Lower lobe of right lung (tissue), 2 donors: ENCODE measurements around the gene CBY2. TPM values are rescaled to one million over a fixed set of nuclear protein-coding genes. Genes with fewer than 3 reads are reported as not detected.

Source experiments
- ATAC-seq, 2 donors: fragments of 200-7000 bp; cut with Tn5 transposase; one replicate each; pipeline ENCODE4 v1.9.1; 2020 to 2022; ENCODE audit warnings: mild to moderate bottlenecking in 2 of 2, moderate library complexity in 2 of 2
- DNase-seq: peaks from one replicate; pipeline ENCODE4 v3.0.0-alpha.2; 2020
- H3K27ac ChIP-seq: fragments of 200-600 bp; one replicate; pipeline ENCODE4 v1.8.0; 2022
- H3K27me3 ChIP-seq: fragments of 200-600 bp; one replicate; pipeline ENCODE4 v1.8.0; 2022; ENCODE audit warnings: low read depth
- H3K36me3 ChIP-seq: fragments of 200-600 bp; one replicate; pipeline ENCODE4 v1.8.0; 2022; ENCODE audit warnings: mild to moderate bottlenecking
- H3K4me1 ChIP-seq: fragments of 200-600 bp; one replicate; pipeline ENCODE4 v1.8.0; 2022
- H3K4me3 ChIP-seq: fragments of 200-600 bp; one replicate; pipeline ENCODE4 v1.8.0; 2022; ENCODE audit warnings: mild to moderate bottlenecking
- H3K9me3 ChIP-seq: fragments of 200-600 bp; one replicate; pipeline ENCODE4 v1.8.0; 2022
- intact Hi-C: fragments of 100-400 bp; cut with DNase I; formaldehyde crosslinking; loops from one replicate; pipeline ENCODE4 v1.11.0; 2022
- total RNA-seq: library from RNA; stranded (reverse); fragmentation: NEBNext Ultra II Directional; extraction: Animal tissue kit (Norgen Biotek cat#: 25700); gene quantifications from one replicate; pipeline ENCODE4 v1.2.1, GENCODE V29; 2021
- TF ChIP-seq, protein P1 (sequence below): fragments of 200-600 bp; IDR thresholded peaks from one replicate; pipeline ENCODE4 v1.8.0; 2022; ENCODE audit warnings: antibody characterized with exemption, mild to moderate bottlenecking
- donor health status: DM: no; HTN: yes; CAD: no; lungs with severe emphysema.

The CBY2 gene
- total RNA-seq, 1 donor from 2014 or later: not detected

- Histone ChIP-seq H3K27ac (no peak overlapping the region), H3K4me1 (no peaks in the 10 kb centered on the region), H3K9me3 (no peaks in the 10 kb centered on the region), H3K36me3 (no peaks in the 10 kb centered on the region), H3K27me3 (no peaks in the 10 kb centered on the region), H3K4me3 (no peak overlapping the region)
- intact Hi-C loops: no loop called here
- ATAC-seq (no peak), DNase-seq (no peak)
- TF ChIP-seq, protein P1, sequence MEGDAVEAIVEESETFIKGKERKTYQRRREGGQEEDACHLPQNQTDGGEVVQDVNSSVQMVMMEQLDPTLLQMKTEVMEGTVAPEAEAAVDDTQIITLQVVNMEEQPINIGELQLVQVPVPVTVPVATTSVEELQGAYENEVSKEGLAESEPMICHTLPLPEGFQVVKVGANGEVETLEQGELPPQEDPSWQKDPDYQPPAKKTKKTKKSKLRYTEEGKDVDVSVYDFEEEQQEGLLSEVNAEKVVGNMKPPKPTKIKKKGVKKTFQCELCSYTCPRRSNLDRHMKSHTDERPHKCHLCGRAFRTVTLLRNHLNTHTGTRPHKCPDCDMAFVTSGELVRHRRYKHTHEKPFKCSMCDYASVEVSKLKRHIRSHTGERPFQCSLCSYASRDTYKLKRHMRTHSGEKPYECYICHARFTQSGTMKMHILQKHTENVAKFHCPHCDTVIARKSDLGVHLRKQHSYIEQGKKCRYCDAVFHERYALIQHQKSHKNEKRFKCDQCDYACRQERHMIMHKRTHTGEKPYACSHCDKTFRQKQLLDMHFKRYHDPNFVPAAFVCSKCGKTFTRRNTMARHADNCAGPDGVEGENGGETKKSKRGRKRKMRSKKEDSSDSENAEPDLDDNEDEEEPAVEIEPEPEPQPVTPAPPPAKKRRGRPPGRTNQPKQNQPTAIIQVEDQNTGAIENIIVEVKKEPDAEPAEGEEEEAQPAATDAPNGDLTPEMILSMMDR: no peak
Measured at GRCh38 chr13:45704211-45704739, 2.2 kb downstream of the CBY2 start.

GRCh38 chr13:45704854-45705695, 3.0 kb downstream of the CBY2 start:
- intact Hi-C loops: no loop called here
- TF ChIP-seq, protein P1: no peak
- H3K9me3 ChIP-seq: no peaks in the 10 kb centered on the region
- H3K36me3 ChIP-seq: no peaks in the 10 kb centered on the region
- DNase-seq: no peak
- no peaks in the 10 kb centered on the region for H3K27me3 ChIP-seq
- H3K27ac ChIP-seq: no peak overlapping the region
- no peaks in the 10 kb centered on the region for H3K4me1 ChIP-seq
- no peak for ATAC-seq
- no peak overlapping the region for H3K4me3 ChIP-seq

- no peak overlapping the region for H3K4me3 ChIP-seq
- no peaks in the 10 kb centered on the region for H3K27me3 ChIP-seq
- no peaks in the 10 kb centered on the region for H3K9me3 ChIP-seq
- H3K27ac ChIP-seq: no peak overlapping the region
- DNase-seq: no peak
- intact Hi-C loops: no loop called here
- H3K4me1 ChIP-seq: no peaks in the 10 kb centered on the region
- TF ChIP-seq, protein P1: no peak
- ATAC-seq: no peak
- no peaks in the 10 kb centered on the region for H3K36me3 ChIP-seq
Measured at GRCh38 chr13:45705918-45706317, 3.8 kb downstream of the CBY2 start.

- H3K27me3 ChIP-seq: no peaks in the 10 kb centered on the region
- TF ChIP-seq, protein P1: no peak
- H3K36me3 ChIP-seq: no peaks in the 10 kb centered on the region
- no peaks in the 10 kb centered on the region for H3K9me3 ChIP-seq
- DNase-seq: no peak
- no peak for ATAC-seq
- no peak overlapping the region for H3K4me3 ChIP-seq
- intact Hi-C loops: no loop called here
- H3K27ac ChIP-seq: no peak overlapping the region
- H3K4me1 ChIP-seq: no peaks in the 10 kb centered on the region
Measured at GRCh38 chr13:45707516-45708100, 5.5 kb downstream of the CBY2 start.

- DNase-seq: no peak
- no peak for ATAC-seq
- TF ChIP-seq, protein P1: no peak
- no peaks in the 10 kb centered on the region for H3K4me1 ChIP-seq
- no peaks in the 10 kb centered on the region for H3K9me3 ChIP-seq
- no peak overlapping the region for H3K27ac ChIP-seq
- no peaks in the 10 kb centered on the region for H3K36me3 ChIP-seq
- H3K27me3 ChIP-seq: no peaks in the 10 kb centered on the region
- intact Hi-C loops: no loop called here
- H3K4me3 ChIP-seq: no peak overlapping the region
Measured at GRCh38 chr13:45711951-45712350, 9.8 kb downstream of the CBY2 start.
